H9 (cell line): ENCODE results near the gene DDX18. TPM values are rescaled to one million over a fixed set of nuclear protein-coding genes. Genes with fewer than 3 reads are reported as not detected.

Experiments
- DNase-seq: peaks from one replicate; pipeline ENCODE4 v3.0.0-alpha.2; 2017
- H2AFZ ChIP-seq: one replicate; pipeline ENCODE4 v1.6.1; 2013; ENCODE audit warnings: mild to moderate bottlenecking, low read length, control low read depth, moderate library complexity
- H2AK5ac ChIP-seq: 2 replicates; pipeline ENCODE4 v1.6.1; 2013; ENCODE audit warnings: low read length, control low read depth, mixed read lengths; ENCODE audit not compliant: insufficient read length
- H2BK120ac ChIP-seq: one replicate; pipeline ENCODE4 v1.6.1; 2013; ENCODE audit warnings: low read depth, mild to moderate bottlenecking, low read length, control low read depth, inconsistent platforms; ENCODE audit not compliant: poor library complexity, severe bottlenecking
- H2BK12ac ChIP-seq: 2 replicates; pipeline ENCODE4 v1.6.1; 2013; ENCODE audit warnings: low read length, control low read depth, mixed read lengths, low read depth; ENCODE audit not compliant: insufficient read length
- H2BK15ac ChIP-seq: 2 replicates; pipeline ENCODE4 v1.6.1; 2013; ENCODE audit warnings: low read depth, low read length, control low read depth
- H2BK20ac ChIP-seq: one replicate; pipeline ENCODE4 v1.6.1; 2013; ENCODE audit warnings: low read depth, mild to moderate bottlenecking, low read length, control low read depth, inconsistent platforms; ENCODE audit not compliant: poor library complexity, severe bottlenecking
- H2BK5ac ChIP-seq: 2 replicates; pipeline ENCODE4 v1.6.1; 2013; ENCODE audit warnings: low read length, control low read depth, mixed read lengths; ENCODE audit not compliant: insufficient read length
- H3K14ac ChIP-seq: 2 replicates; pipeline ENCODE4 v1.6.1; 2013; ENCODE audit warnings: low read length, control low read depth; ENCODE audit not compliant: insufficient read depth
- H3K18ac ChIP-seq: 2 replicates; pipeline ENCODE4 v1.6.1; 2013; ENCODE audit warnings: low read depth, mild to moderate bottlenecking, mixed read lengths, low read length, control low read depth; ENCODE audit not compliant: insufficient read length
- H3K23ac ChIP-seq: 2 replicates; pipeline ENCODE4 v1.6.1; 2013; ENCODE audit warnings: low read length, control low read depth, mixed read lengths, low read depth; ENCODE audit not compliant: insufficient read length
- H3K23me2 ChIP-seq: 2 replicates; pipeline ENCODE4 v1.6.1; 2013; ENCODE audit warnings: low read depth, mild to moderate bottlenecking, mixed read lengths, low read length, control low read depth; ENCODE audit not compliant: insufficient read length, poor library complexity, severe bottlenecking
- H3K27ac ChIP-seq: 2 replicates; pipeline ENCODE4 v1.5.1; 2013; ENCODE audit warnings: low read length, control low read depth, mixed read lengths, low read depth; ENCODE audit not compliant: insufficient read length
- H3K27me3 ChIP-seq: 2 replicates; pipeline ENCODE4 v1.6.1; 2013; ENCODE audit warnings: low read length, control low read depth, inconsistent platforms; ENCODE audit not compliant: insufficient read depth
- H3K4ac ChIP-seq: 2 replicates; pipeline ENCODE4 v1.6.1; 2013; ENCODE audit warnings: low read depth, mild to moderate bottlenecking, control low read depth, inconsistent platforms, low read length, moderate library complexity
- H3K4me1 ChIP-seq: 2 replicates; pipeline ENCODE4 v1.6.1; 2013; ENCODE audit warnings: low read length, control low read depth, inconsistent platforms; ENCODE audit not compliant: insufficient read depth
- H3K4me2 ChIP-seq: 2 replicates; pipeline ENCODE4 v1.6.1; 2013; ENCODE audit warnings: low read length, control low read depth, mixed read lengths; ENCODE audit not compliant: insufficient read length, insufficient read depth
- H3K56ac ChIP-seq: 2 replicates; pipeline ENCODE4 v1.6.1; 2013; ENCODE audit warnings: low read depth, mild to moderate bottlenecking, mixed read lengths, low read length, control low read depth; ENCODE audit not compliant: insufficient read length
- H3K79me1 ChIP-seq: 2 replicates; pipeline ENCODE4 v1.6.1; 2013; ENCODE audit warnings: low read depth, mild to moderate bottlenecking, moderate library complexity, low read length, control low read depth, inconsistent platforms; ENCODE audit not compliant: insufficient read depth, poor library complexity, severe bottlenecking
- H3K79me2 ChIP-seq: 2 replicates; pipeline ENCODE4 v1.6.1; 2013; ENCODE audit warnings: low read length, control low read depth, inconsistent platforms; ENCODE audit not compliant: insufficient read depth
- H3K9ac ChIP-seq: 2 replicates; pipeline ENCODE4 v1.6.1; 2013; ENCODE audit warnings: low read length, control low read depth, mixed read lengths; ENCODE audit not compliant: insufficient read length; ENCODE audit errors: extremely low read depth
- H3K9me3 ChIP-seq: one replicate; pipeline ENCODE4 v1.6.1; 2013; ENCODE audit warnings: low read depth, low read length, inconsistent platforms; ENCODE audit not compliant: control insufficient read depth
- H3T11ph ChIP-seq: one replicate; pipeline ENCODE4 v1.6.1; 2013; ENCODE audit warnings: mild to moderate bottlenecking, low read length, control low read depth, inconsistent platforms
- H4K20me1 ChIP-seq: one replicate; pipeline ENCODE4 v1.6.1; 2013; ENCODE audit not compliant: control insufficient read depth, insufficient read length, insufficient read depth
- H4K5ac ChIP-seq: 2 replicates; pipeline ENCODE4 v1.6.1; 2013; ENCODE audit warnings: low read depth, mild to moderate bottlenecking, mixed read lengths, low read length, control low read depth; ENCODE audit not compliant: insufficient read length
- H4K8ac ChIP-seq: replicated peaks from 2 replicates; pipeline ENCODE4 v1.6.1; 2013; ENCODE audit warnings: low read length, control low read depth, mixed read lengths, low read depth; ENCODE audit not compliant: insufficient read length
- H4K91ac ChIP-seq: 2 replicates; pipeline ENCODE4 v1.6.1; 2013; ENCODE audit warnings: low read depth, mild to moderate bottlenecking, moderate library complexity, mixed read lengths, low read length, control low read depth; ENCODE audit not compliant: insufficient read length
- H3K27ac Mint-ChIP-seq, 3 experiments: 2 replicates in 2 of 3; 3 replicates in 1 of 3; pipeline ENCODE4 v1.8.0; 2020 to 2021; ENCODE audit warnings: mixed read lengths in 3 of 3, mild to moderate bottlenecking in 1 of 3, moderate library complexity in 1 of 3
- H3K27me3 Mint-ChIP-seq: 2 replicates; pipeline ENCODE4 v1.8.0; 2021; ENCODE audit warnings: low read depth, mild to moderate bottlenecking, moderate library complexity, mixed read lengths
- H3K36me3 Mint-ChIP-seq, 3 experiments: 2 replicates in 2 of 3; 3 replicates in 1 of 3; pipeline ENCODE4 v1.8.0; 2020 to 2021; ENCODE audit warnings: low read depth in 3 of 3, mixed read lengths in 3 of 3; ENCODE audit not compliant: insufficient read depth in 1 of 3
- H3K4me1 Mint-ChIP-seq, 2 experiments: 2 replicates each; pipeline ENCODE4 v1.8.0; 2020; ENCODE audit warnings: mixed read lengths in 2 of 2
- H3K4me3 Mint-ChIP-seq, 2 experiments: 2 replicates in 1 of 2; 3 replicates in 1 of 2; pipeline ENCODE4 v1.8.0; 2020 to 2021; ENCODE audit warnings: mild to moderate bottlenecking in 2 of 2, mixed read lengths in 2 of 2, moderate library complexity in 1 of 2
- H3K9me3 Mint-ChIP-seq, 2 experiments: 2 replicates in 1 of 2; 3 replicates in 1 of 2; pipeline ENCODE4 v1.8.0; 2020; ENCODE audit warnings: mild to moderate bottlenecking in 2 of 2, mixed read lengths in 2 of 2, moderate library complexity in 1 of 2
- CTCF ChIP-seq: fragments of 200-600 bp; sonication (generic); conservative IDR thresholded peaks from 3 replicates; pipeline ENCODE4 v1.8.0; 2021; ENCODE audit warnings: antibody characterized with exemption, mild to moderate bottlenecking
- total RNA-seq: library from RNA; stranded (reverse); gene quantifications from 2 replicates; pipeline ENCODE4 v1.2.1, GENCODE V29; 2021

Gene DDX18
- total RNA-seq, 1 experiment from 2014 or later, result 115 TPM

GRCh38 chr2:117775703-117776219 is 38.7 kb upstream of the DDX18 start:
- Histone ChIP-seq H3K79me1 (no peaks in the 10 kb centered on the region), H3T11ph (no peak overlapping the region), H2BK12ac (no peak overlapping the region), H3K14ac (no peak overlapping the region), H3K79me2 (no peaks in the 10 kb centered on the region), H3K4ac (no peak overlapping the region), H2BK120ac (no peak overlapping the region), H3K9ac (no peak overlapping the region), H2BK20ac (no peak overlapping the region), H3K9me3 (no peaks in the 10 kb centered on the region), H4K91ac (no peak overlapping the region), H3K27ac (no peak overlapping the region), H2AFZ (no peak overlapping the region), H3K4me2 (no peak overlapping the region), H2AK5ac (no peak overlapping the region), H4K20me1 (no peaks in the 10 kb centered on the region), H3K27me3 (no peaks in the 10 kb centered on the region), H3K56ac (no peak overlapping the region), H2BK15ac (no peak overlapping the region), H3K23me2 (no peaks in the 10 kb centered on the region), H3K18ac (no peak overlapping the region), H4K5ac (no peak overlapping the region), H2BK5ac (no peak overlapping the region), H3K23ac (no peak overlapping the region), H4K8ac (no peak overlapping the region), H3K4me1 (0 out of 2 replicates have a peak, but pooled peaks cover 3% of the 10 kb centered on the region)
- Mint-ChIP-seq H3K36me3 (peaks cover 0 to 3% (median 0%) of the 10 kb centered on the region in 3 experiments; a peak in 3 of 7 replicates), H3K27ac (no peak overlapping the region), H3K27me3 (no peaks in the 10 kb centered on the region), H3K4me3 (no peak overlapping the region), H3K9me3 (peaks cover 7 to 8% of the 10 kb centered on the region in 2 experiments; a peak in 3 of 5 replicates), H3K4me1 (peaks cover 7 to 9% of the 10 kb centered on the region in 2 experiments)
- no peak for DNase-seq
- TF ChIP-seq CTCF, result no peak
